CD4-positive, alpha-beta T cell (primary cell): ENCODE measurements around the gene NKAIN2. TPM values are rescaled to one million over a fixed set of nuclear protein-coding genes. Genes with fewer than 3 reads are reported as not detected.

Experiments
- ATAC-seq: fragments of 200-7000 bp; cut with Tn5 transposase; one replicate; pipeline ENCODE4 v1.10.0; 2022; ENCODE audit warnings: mild to moderate bottlenecking; ENCODE audit not compliant: poor library complexity
- CTCF ChIA-PET: fragments of 350-600 bp; sonication (Branson Sonifier 250); formaldehyde crosslinking; loops from one replicate; lab custom pipeline; 2021; ENCODE audit warnings: antibody characterized with exemption, inconsistent platforms; lab: Charles Lee
- POLR2A ChIA-PET: fragments of 350-600 bp; sonication (Branson Sonifier 250); formaldehyde crosslinking; loops from one replicate; lab custom pipeline; 2021; ENCODE audit warnings: antibody characterized with exemption, inconsistent platforms; lab: Charles Lee
- DNase-seq, 14 experiments: peaks; one replicate each; pipeline ENCODE4 v3.0.0-alpha.2; 2013 to 2020; ENCODE audit warnings: mixed read lengths in 2 of 14
- H3K27ac ChIP-seq, 2 donors: one replicate each; pipeline versions ENCODE4 v1.5.1 to v1.7.0; 2013; ENCODE audit warnings: low read length in 2 of 2, low read depth in 1 of 2, mild to moderate bottlenecking in 1 of 2
- H3K27me3 ChIP-seq, 2 experiments: 1 replicate in 1 of 2; 2 replicates in 1 of 2; pipeline versions ENCODE4 v1.6.1 to v1.7.0; 2013; ENCODE audit warnings: low read length in 2 of 2, control low read depth in 1 of 2, mild to moderate bottlenecking in 1 of 2, moderate library complexity in 1 of 2; ENCODE audit not compliant: insufficient read depth in 2 of 2, control insufficient read depth in 1 of 2
- H3K36me3 ChIP-seq: one replicate; pipeline ENCODE4 v1.6.1; 2013; ENCODE audit warnings: low read length, control low read depth; ENCODE audit not compliant: insufficient read depth
- H3K4me1 ChIP-seq: one replicate; pipeline ENCODE4 v1.6.1; 2013; ENCODE audit warnings: low read length, control low read depth; ENCODE audit not compliant: insufficient read depth
- H3K4me3 ChIP-seq: one replicate; pipeline ENCODE4 v1.5.1; 2013; ENCODE audit warnings: mild to moderate bottlenecking, low read length, moderate library complexity
- H3K9me3 ChIP-seq, 2 experiments: 1 replicate in 1 of 2; 2 replicates in 1 of 2; pipeline versions ENCODE4 v1.6.1 to v1.7.0; 2013; ENCODE audit warnings: low read length in 2 of 2, mild to moderate bottlenecking in 2 of 2, control low read depth in 1 of 2, moderate library complexity in 1 of 2; ENCODE audit not compliant: control insufficient read depth in 1 of 2, insufficient read depth in 1 of 2
- H3K27ac Mint-ChIP-seq: one replicate; pipeline ENCODE4 v1.8.0; 2020; ENCODE audit warnings: mixed read lengths
- H3K27me3 Mint-ChIP-seq: one replicate; pipeline ENCODE4 v1.8.0; 2021; ENCODE audit warnings: mixed read lengths
- H3K36me3 Mint-ChIP-seq: one replicate; pipeline ENCODE4 v1.8.0; 2021; ENCODE audit warnings: low read depth, mixed read lengths
- H3K4me1 Mint-ChIP-seq: one replicate; pipeline ENCODE4 v1.8.0; 2021; ENCODE audit warnings: low read depth, mixed read lengths
- H3K4me3 Mint-ChIP-seq: one replicate; pipeline ENCODE4 v1.8.0; 2020; ENCODE audit warnings: mild to moderate bottlenecking, mixed read lengths
- H3K9me3 Mint-ChIP-seq: one replicate; pipeline ENCODE4 v1.8.0; 2020; ENCODE audit warnings: mixed read lengths
- intact Hi-C, 2 experiments: fragments of 100-400 bp; cut with DNase I in 1 of 2; cut with micrococcal nuclease in 1 of 2; formaldehyde crosslinking; loops; one replicate each; pipeline versions ENCODE4 v1.15.1 to v1.9.0; 2023 to 2025; cut with DNase I, micrococcal nuclease
- total RNA-seq, 174 experiments: library from RNA in 2 of 174; stranded (reverse) in 2 of 174; gene quantifications; one replicate each; pipeline ENCODE4 v1.2.3 and lab custom pipeline; 2021 to 2026
- TF ChIP-seq, protein P1 (sequence below): fragments of 200-600 bp; IDR thresholded peaks from one replicate; pipeline ENCODE4 v1.8.0; 2022; ENCODE audit warnings: antibody characterized with exemption, mild to moderate bottlenecking

Gene NKAIN2
- total RNA-seq, 2 experiments from 2014 or later: not detected

DNA sequence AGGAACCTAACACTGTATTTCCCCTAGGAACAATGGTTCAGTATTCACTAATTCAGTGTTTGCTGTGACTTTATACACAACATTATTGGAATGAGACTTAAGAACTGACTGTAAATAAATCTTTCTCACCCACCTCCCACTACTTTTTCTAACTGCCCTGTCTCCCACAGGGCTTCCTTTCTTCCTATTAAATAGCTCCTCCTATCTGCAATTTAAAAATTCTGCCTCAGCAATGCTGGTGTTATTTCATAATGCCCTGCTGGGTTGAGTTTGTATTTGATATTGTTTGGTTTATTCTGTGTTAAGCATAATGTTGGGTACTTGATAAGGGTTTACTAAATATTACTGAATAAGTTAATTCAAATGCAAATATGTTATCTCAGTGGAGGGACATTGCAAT lies 585.5 kb downstream of the NKAIN2 start:
- H3K27ac ChIP-seq: no peak overlapping the region
- H3K36me3 ChIP-seq: no peaks in the 10 kb centered on the region
- ATAC-seq (no peak), DNase-seq (no peak)
- Mint-ChIP-seq H3K9me3 (peaks cover 5% of the 10 kb centered on the region), H3K27ac (no peak overlapping the region), H3K4me3 (no peak overlapping the region), H3K4me1 (no peaks in the 10 kb centered on the region), H3K27me3 (no peaks in the 10 kb centered on the region), H3K36me3 (no peaks in the 10 kb centered on the region)
- ChIA-PET CTCF (no interaction called here), POLR2A (no interaction called here)
- TF ChIP-seq, protein P1, sequence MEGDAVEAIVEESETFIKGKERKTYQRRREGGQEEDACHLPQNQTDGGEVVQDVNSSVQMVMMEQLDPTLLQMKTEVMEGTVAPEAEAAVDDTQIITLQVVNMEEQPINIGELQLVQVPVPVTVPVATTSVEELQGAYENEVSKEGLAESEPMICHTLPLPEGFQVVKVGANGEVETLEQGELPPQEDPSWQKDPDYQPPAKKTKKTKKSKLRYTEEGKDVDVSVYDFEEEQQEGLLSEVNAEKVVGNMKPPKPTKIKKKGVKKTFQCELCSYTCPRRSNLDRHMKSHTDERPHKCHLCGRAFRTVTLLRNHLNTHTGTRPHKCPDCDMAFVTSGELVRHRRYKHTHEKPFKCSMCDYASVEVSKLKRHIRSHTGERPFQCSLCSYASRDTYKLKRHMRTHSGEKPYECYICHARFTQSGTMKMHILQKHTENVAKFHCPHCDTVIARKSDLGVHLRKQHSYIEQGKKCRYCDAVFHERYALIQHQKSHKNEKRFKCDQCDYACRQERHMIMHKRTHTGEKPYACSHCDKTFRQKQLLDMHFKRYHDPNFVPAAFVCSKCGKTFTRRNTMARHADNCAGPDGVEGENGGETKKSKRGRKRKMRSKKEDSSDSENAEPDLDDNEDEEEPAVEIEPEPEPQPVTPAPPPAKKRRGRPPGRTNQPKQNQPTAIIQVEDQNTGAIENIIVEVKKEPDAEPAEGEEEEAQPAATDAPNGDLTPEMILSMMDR: no peak
- H3K27me3 ChIP-seq: no peaks in the 10 kb centered on the region
- no peaks in the 10 kb centered on the region for H3K4me1 ChIP-seq
- H3K9me3 ChIP-seq: no peaks in the 10 kb centered on the region
- no peak overlapping the region for H3K4me3 ChIP-seq
- intact Hi-C loops: no loop called here

DNA sequence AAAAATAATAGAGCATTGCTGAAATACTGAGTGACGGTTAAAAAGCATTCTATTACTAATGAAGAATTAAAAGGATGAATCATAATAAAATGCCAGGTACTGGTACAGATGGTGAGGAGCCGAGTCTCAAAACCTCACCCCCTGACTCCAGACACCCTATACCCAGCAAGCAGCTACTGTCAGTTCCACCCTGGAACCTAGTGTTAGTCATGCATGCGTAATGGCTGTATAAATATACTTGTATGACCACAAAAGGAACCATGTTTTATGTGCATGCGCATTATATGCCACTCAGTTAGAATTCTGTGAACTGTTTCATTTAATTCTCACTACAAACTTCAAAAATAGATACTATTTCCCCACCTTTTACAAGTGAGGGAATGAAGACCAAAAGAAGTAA lies 589.9 kb downstream of the NKAIN2 start:
- Mint-ChIP-seq H3K9me3 (peaks cover 3% of the 10 kb centered on the region), H3K36me3 (no peaks in the 10 kb centered on the region), H3K27ac (no peak overlapping the region), H3K27me3 (no peaks in the 10 kb centered on the region), H3K4me1 (no peaks in the 10 kb centered on the region), H3K4me3 (no peak overlapping the region)
- CTCF ChIA-PET: no interaction called here
- intact Hi-C loops: no loop called here
- DNase-seq: no peak
- Histone ChIP-seq H3K4me1 (no peaks in the 10 kb centered on the region), H3K27ac (no peak overlapping the region), H3K36me3 (no peaks in the 10 kb centered on the region), H3K9me3 (peaks cover 0 to 4% of the 10 kb centered on the region in 2 experiments), H3K4me3 (no peak overlapping the region), H3K27me3 (no peaks in the 10 kb centered on the region)
- no peak for ATAC-seq
- TF ChIP-seq, protein P1: no peak
- POLR2A ChIA-PET: no interaction called here

DNA sequence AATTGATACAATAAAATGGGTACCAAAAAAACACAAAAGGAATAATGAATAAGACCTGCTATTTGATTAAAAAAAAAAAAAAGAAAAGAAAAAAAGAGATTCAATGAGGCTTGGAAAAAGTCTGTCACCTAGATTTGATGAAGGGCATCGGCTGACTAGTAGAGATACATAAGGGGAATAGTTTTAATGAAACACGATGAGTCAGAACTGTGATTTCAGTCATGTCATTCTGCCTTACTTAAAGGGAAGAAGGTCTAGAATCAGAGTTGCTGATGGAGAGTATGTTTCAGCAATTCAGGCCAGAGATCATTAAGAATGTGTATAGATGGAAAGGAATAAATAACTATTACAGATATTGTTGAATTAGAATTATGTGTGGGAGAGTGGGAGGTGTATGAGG lies 592.7 kb downstream of the NKAIN2 start:
- POLR2A ChIA-PET: no interaction called here
- H3K27me3 ChIP-seq: no peaks in the 10 kb centered on the region
- Mint-ChIP-seq H3K4me3 (no peak overlapping the region), H3K4me1 (no peaks in the 10 kb centered on the region), H3K36me3 (no peaks in the 10 kb centered on the region), H3K27me3 (no peaks in the 10 kb centered on the region), H3K9me3 (peaks cover 3% of the 10 kb centered on the region), H3K27ac (no peak overlapping the region)
- H3K4me1 ChIP-seq: no peaks in the 10 kb centered on the region
- H3K9me3 ChIP-seq: peaks cover 0 to 4% of the 10 kb centered on the region in 2 experiments
- CTCF ChIA-PET: no interaction called here
- TF ChIP-seq, protein P1: no peak
- H3K36me3 ChIP-seq: no peaks in the 10 kb centered on the region
- no peak overlapping the region for H3K4me3 ChIP-seq
- intact Hi-C loops: no loop called here
- ATAC-seq (no peak), DNase-seq (no peak)
- H3K27ac ChIP-seq: no peak overlapping the region
